Common myeloid progenitor, CD34-positive (primary cell): ENCODE results near the gene TM4SF4.

Experiments
- CTCF ChIA-PET: fragments of 350-600 bp; sonication (Branson Sonifier 250); formaldehyde crosslinking; loops from one replicate; lab custom pipeline; 2021; ENCODE audit warnings: antibody characterized with exemption; lab: Charles Lee
- POLR2A ChIA-PET: fragments of 350-600 bp; sonication (Branson Sonifier 250); formaldehyde crosslinking; loops from one replicate; lab custom pipeline; 2021; ENCODE audit warnings: antibody characterized with exemption; lab: Charles Lee
- DNase-seq, 3 donors: peaks; one replicate each; pipeline versions ENCODE4 v3.0.0 to v3.0.0-alpha.2; 2013
- H3K27ac ChIP-seq, 2 experiments: 1 replicate in 1 of 2; 2 replicates in 1 of 2; pipeline ENCODE4 v1.7.0; 2013; ENCODE audit warnings: inconsistent platforms in 2 of 2, low read length in 2 of 2, mild to moderate bottlenecking in 2 of 2, low read depth in 1 of 2, moderate library complexity in 1 of 2; ENCODE audit not compliant: severe bottlenecking in 2 of 2, insufficient read depth in 1 of 2, poor library complexity in 1 of 2
- H3K27me3 ChIP-seq, 5 experiments: replicated peaks in 2 of 5; 1 replicate in 3 of 5; 2 replicates in 2 of 5; pipeline versions ENCODE4 v1.6.1 to v1.7.0; 2013; ENCODE audit warnings: low read length in 4 of 5, mild to moderate bottlenecking in 2 of 5, moderate library complexity in 2 of 5, inconsistent platforms in 1 of 5; ENCODE audit not compliant: insufficient read depth in 5 of 5, control insufficient read depth in 4 of 5
- H3K36me3 ChIP-seq, 4 experiments: 1 replicate in 2 of 4; 2 replicates in 2 of 4; pipeline versions ENCODE4 v1.6.1 to v1.7.0; 2013; ENCODE audit warnings: low read length in 3 of 4, control low read depth in 1 of 4, mild to moderate bottlenecking in 1 of 4; ENCODE audit not compliant: control insufficient read depth in 4 of 4, insufficient read depth in 4 of 4
- H3K4me1 ChIP-seq, 4 experiments: 1 replicate in 3 of 4; 2 replicates in 1 of 4; pipeline versions ENCODE4 v1.6.1 to v1.7.1; 2013; ENCODE audit warnings: low read length in 3 of 4, mild to moderate bottlenecking in 3 of 4, control low read depth in 1 of 4, inconsistent platforms in 1 of 4, moderate library complexity in 1 of 4; ENCODE audit not compliant: control insufficient read depth in 4 of 4, insufficient read depth in 4 of 4; ENCODE audit errors: control extremely low read depth in 1 of 4
- H3K4me3 ChIP-seq, 7 experiments: 1 replicate in 4 of 7; 2 replicates in 3 of 7; pipeline versions ENCODE4 v1.5.1 to v1.7.0; 2013; ENCODE audit warnings: mild to moderate bottlenecking in 7 of 7, low read length in 6 of 7, moderate library complexity in 6 of 7, inconsistent platforms in 2 of 7, low read depth in 2 of 7, control low read depth in 1 of 7; ENCODE audit not compliant: insufficient read depth in 4 of 7, control insufficient read depth in 1 of 7; ENCODE audit errors: extremely low read depth in 1 of 7
- H3K9me3 ChIP-seq, 5 experiments: 1 replicate in 4 of 5; 2 replicates in 1 of 5; pipeline versions ENCODE4 v1.6.1 to v1.7.1; 2013; ENCODE audit warnings: low read length in 4 of 5, mild to moderate bottlenecking in 2 of 5, inconsistent platforms in 1 of 5, low read depth in 1 of 5, moderate library complexity in 1 of 5; ENCODE audit not compliant: control insufficient read depth in 4 of 5, insufficient read depth in 2 of 5; ENCODE audit errors: control extremely low read depth in 1 of 5
- WGBS: methylation state at CpG from one replicate; pipeline ENCODE4 v1.1.5; 2013; ENCODE audit not compliant: insufficient coverage; 5-methylcytosine and 5-hydroxymethylcytosine counted together

Gene TM4SF4

DNA sequence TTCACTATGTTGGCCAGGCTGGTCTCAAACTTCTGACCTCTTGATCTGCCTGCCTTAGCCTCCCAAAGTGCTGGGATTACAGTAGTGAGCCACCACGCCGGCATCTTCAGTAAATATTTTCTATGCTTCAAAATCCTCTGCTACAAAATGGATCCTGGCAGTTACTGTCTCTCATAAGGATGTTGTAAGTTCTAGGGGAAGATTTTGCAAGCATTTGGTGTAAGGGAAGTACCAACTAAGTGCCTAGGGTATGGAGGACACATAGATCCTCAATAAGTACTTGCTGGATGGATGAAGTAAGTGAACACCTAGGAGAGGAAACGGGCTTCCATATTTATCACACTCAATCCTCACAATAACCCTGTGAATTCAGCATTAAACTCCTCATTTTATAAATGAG lies 6.6 kb downstream of the TM4SF4 start:
- DNase-seq = no peak
- no peaks in the 10 kb centered on the region for H3K27me3 ChIP-seq
- 100% methylated on average over 1 of the region's 3 CpGs for WGBS
- no peaks in the 10 kb centered on the region for H3K9me3 ChIP-seq
- H3K4me1 ChIP-seq = peaks cover 0 to 18% (median 8%) of the 10 kb centered on the region in 4 experiments
- no peaks in the 10 kb centered on the region for H3K36me3 ChIP-seq
- H3K4me3 ChIP-seq = no peak overlapping the region
- no peak overlapping the region for H3K27ac ChIP-seq
- POLR2A ChIA-PET = interaction anchor here (0.6 to 0.7 kb wide), 2 partner anchors 79 to 128 kb away, joined by 4 to 10 read pairs; no protein-coding TSS in a partner anchor
- CTCF ChIA-PET = interaction anchor here (0.7 to 4.0 kb wide), 13 partner anchors 8 to 526 kb away, joined by 3 to 17 read pairs (median 4); no protein-coding TSS in a partner anchor

DNA sequence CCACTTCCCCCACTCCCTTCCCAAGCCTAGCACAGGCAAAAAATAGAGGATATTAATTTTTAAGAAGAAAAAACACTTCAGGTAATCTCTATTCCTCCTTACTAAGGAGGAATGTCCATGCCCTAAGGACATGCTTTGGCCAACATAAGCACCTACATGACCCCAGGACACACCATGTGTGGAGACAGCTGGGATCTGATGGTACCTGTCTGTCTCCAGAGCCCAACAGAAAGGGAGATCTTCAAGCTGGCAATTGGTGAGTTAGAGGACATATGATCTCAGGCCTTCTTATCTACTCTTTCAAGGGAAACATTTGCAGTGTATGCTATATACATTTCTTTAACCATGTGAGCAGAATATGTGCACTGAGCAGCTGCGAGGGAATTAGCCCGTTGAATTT lies 7.0 kb downstream of the TM4SF4 start:
- ChIA-PET CTCF (interaction anchor here (0.9 to 4.0 kb wide), 6 partner anchors 8 to 133 kb away, joined by 3 to 17 read pairs (median 4); no protein-coding TSS in a partner anchor), POLR2A (no interaction called here)
- peaks cover 0 to 18% (median 8%) of the 10 kb centered on the region in 4 experiments for H3K4me1 ChIP-seq
- no peak overlapping the region for H3K27ac ChIP-seq
- H3K9me3 ChIP-seq = no peaks in the 10 kb centered on the region
- no peak overlapping the region for H3K4me3 ChIP-seq
- H3K36me3 ChIP-seq = no peaks in the 10 kb centered on the region
- WGBS = no CpG with 5 or more reads among the region's 2 CpGs
- DNase-seq = no peak
- no peaks in the 10 kb centered on the region for H3K27me3 ChIP-seq

DNA sequence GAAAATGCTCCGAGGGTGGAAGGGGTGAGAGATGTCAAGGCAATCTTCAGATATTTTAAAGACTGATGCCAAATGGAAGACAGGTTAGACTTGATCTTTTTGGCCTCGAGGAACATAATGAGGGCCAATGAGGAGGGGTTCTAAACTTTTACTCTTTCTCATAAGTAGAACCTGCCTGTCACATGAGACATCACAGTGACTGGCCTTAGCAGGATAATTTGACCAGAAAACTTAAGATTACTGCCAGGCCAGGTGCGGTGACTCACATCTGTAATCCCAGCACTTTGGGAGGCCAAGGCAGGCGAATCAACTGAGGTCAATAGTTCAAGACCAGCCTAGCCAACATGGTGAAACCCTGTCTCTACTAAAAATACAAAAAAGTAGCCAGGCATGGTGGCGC lies 12.2 kb downstream of the TM4SF4 start:
- DNase-seq = no peak
- Histone ChIP-seq H3K27ac (no peak overlapping the region), H3K4me3 (no peak overlapping the region), H3K9me3 (no peaks in the 10 kb centered on the region), H3K4me1 (no peaks in the 10 kb centered on the region), H3K27me3 (no peaks in the 10 kb centered on the region), H3K36me3 (no peaks in the 10 kb centered on the region)
- POLR2A ChIA-PET = interaction anchor here (0.7 kb wide), 1 partner anchor 155 kb away, joined by 3 read pairs; no protein-coding TSS in a partner anchor
- 96% methylated on average over 5 of the region's 5 CpGs for WGBS
- CTCF ChIA-PET = interaction anchor here (1.0 to 1.5 kb wide), 5 partner anchors 13 to 101 kb away, joined by 3 read pairs; no protein-coding TSS in a partner anchor

DNA sequence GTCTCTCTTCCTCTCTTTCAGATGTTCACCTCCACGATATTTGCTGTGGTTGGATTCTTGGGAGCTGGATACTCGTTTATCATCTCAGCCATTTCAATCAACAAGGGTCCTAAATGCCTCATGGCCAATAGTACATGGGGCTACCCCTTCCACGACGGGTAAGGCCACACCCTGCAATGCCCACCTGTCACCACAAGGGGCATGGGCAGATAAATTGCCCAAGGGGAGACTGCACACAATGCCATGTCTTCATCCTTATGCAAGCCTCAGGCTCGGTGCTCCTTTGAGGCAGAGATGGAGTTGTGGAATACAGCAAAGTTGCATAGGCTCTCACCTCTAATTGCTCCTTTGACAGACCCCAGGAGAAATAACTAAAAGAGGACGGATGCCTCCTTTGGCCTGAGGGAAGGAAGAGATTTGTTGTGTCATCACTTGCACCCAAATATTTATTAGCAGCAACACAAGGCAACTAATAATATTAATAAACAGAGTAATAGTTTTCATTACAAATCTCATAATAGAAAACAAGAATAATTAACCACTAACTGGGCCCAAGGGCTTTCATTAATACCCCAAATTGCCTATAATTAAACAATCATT lies 13.2 kb downstream of the TM4SF4 start:
- ChIA-PET CTCF (interaction anchor here (0.6 to 2.8 kb wide), 12 partner anchors 8 to 367 kb away, joined by 3 to 17 read pairs (median 3); no protein-coding TSS in a partner anchor), POLR2A (no interaction called here)
- no peaks in the 10 kb centered on the region for H3K9me3 ChIP-seq
- peak; percentile 35 to 57 (median 53) for DNase-seq
- H3K27me3 ChIP-seq = no peaks in the 10 kb centered on the region
- no peak overlapping the region for H3K27ac ChIP-seq
- no peaks in the 10 kb centered on the region for H3K36me3 ChIP-seq
- WGBS = 82% methylated on average over 4 of the region's 6 CpGs
- H3K4me1 ChIP-seq = no peaks in the 10 kb centered on the region
- no peak overlapping the region for H3K4me3 ChIP-seq

DNA sequence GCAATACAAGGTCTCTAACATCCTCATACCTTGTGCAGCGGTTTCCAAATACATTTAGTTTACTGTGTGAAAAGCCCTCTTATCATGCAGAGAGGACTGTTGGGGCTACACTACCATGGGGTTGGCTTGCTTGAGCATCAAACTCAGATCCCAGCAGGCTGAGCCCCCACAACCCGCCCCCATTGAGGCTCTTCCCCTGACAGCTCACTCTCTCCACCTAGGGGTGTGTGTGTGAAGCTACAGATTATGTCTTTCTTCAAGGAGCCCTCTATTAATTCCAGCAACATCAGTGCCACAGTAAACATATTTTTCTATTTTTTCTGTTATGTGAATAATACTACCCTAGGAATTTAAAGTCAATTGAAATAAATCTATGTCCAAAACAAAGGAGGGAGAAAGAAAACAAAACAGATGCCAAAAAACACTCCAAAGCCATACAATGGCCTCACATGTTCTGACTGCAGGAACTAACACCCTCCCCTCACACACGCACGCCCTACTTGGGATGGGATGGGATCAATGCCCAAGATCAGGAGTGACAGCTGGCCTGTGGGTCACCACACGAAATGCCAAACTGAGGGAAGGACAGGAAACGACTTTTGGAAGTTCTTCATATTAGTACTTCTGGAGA lies 14.7 kb downstream of the TM4SF4 start:
- peak; percentile 29 to 52 (median 44) for DNase-seq
- Histone ChIP-seq H3K4me1 (peaks cover 0 to 2% (median 0%) of the 10 kb centered on the region in 4 experiments), H3K4me3 (no peak overlapping the region), H3K36me3 (no peaks in the 10 kb centered on the region), H3K27me3 (no peaks in the 10 kb centered on the region), H3K9me3 (no peaks in the 10 kb centered on the region), H3K27ac (no peak overlapping the region)
- ChIA-PET POLR2A (no interaction called here), CTCF (interaction anchor here (0.9 to 2.8 kb wide), 15 partner anchors 8 to 332 kb away, joined by 3 to 17 read pairs (median 4); no protein-coding TSS in a partner anchor)
- 67% methylated on average over 3 of the region's 6 CpGs for WGBS

DNA sequence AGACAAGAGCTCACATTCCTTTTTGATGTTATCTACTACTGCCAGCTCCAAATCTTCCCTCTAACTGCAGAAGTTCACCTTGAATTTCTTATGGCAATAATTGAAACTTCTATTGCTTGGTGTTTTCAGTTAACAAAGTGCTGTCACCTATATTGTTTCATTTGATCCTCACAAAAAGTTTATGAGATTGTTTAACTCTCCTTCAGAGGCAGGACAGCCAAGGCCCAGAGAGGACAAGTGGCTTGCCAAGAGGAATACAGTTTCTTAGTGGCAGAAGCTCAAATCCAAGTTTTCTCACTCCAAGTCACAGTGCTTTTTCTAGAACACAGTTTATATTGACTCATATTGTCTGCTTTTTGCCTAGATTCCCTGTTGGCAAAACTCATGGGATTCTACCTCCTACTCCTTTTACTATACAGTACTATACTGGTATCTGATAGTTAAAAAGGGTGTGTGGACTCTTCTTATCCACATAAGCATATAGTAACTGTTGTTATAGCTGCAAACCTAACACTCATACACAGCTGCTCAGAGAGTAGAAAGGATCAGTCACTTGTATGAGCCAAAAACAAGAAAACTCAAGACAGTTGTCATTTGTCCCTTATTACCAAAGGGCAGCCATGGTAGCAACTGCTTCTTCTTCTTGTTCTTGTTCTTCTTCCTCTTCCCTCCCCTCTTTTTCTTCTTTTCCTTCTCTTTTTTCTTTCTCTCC lies 15.9 kb downstream of the TM4SF4 start:
- H3K9me3 ChIP-seq = no peaks in the 10 kb centered on the region
- CTCF ChIA-PET = interaction anchor here (0.6 to 2.8 kb wide), 11 partner anchors 11 to 1418 kb away, joined by 3 to 17 read pairs (median 4); no protein-coding TSS in a partner anchor
- POLR2A ChIA-PET = interaction anchor here (0.7 kb wide), 2 partner anchors 227 to 516 kb away, joined by 4 to 5 read pairs; no protein-coding TSS in a partner anchor
- H3K27ac ChIP-seq = no peak overlapping the region
- H3K27me3 ChIP-seq = no peaks in the 10 kb centered on the region
- H3K4me3 ChIP-seq = no peak overlapping the region
- no peaks in the 10 kb centered on the region for H3K36me3 ChIP-seq
- no peak for DNase-seq
- H3K4me1 ChIP-seq = peaks cover 0 to 2% (median 0%) of the 10 kb centered on the region in 4 experiments
